ENCODE data around the gene RAB40B. TPM values are rescaled to one million over a fixed set of nuclear protein-coding genes. Genes with fewer than 3 reads are reported as not detected.

RAB40B gene
- total RNA-seq, 4 donors from 2014 or later = 10.4 to 25.5 (median 19.2) TPM

DNA sequence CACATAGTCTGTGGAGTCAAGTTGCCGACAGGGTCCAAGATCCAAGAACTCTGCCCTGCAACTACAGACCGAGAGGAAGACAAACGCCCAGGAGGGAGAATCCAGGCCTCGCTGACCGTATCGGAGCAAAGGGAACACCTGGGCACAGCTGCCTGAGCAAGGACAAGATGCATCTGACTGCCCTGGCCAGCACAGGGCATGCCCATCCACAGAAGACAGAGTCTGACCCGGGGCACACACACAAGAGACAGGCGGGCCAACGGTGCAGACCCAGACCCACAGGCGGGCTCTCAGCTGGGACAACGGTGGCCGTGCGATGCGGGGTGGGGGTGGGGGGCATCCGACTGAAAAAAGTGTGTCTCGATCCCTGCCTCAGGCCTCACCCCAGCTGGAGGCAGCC is 6.2 kb downstream of the RAB40B start:
- 90 to 100% methylated on average over 1 to 2 of the region's 16 CpGs for WGBS, 2 donors (ENCODE audit: low coverage in 1 of 2)
- H3K9me3 ChIP-seq = peaks cover 0 to 9% (median 0%) of the 10 kb centered on the region in 3 donors
- H3K27ac ChIP-seq = no peak overlapping the region
- TF ChIP-seq POLR2AphosphoS5 (IDR thresholded peaks at IDR 0.05) (no peak), EP300 (IDR thresholded peaks at IDR 0.05) (no peak), POLR2A (IDR thresholded peaks at IDR 0.05) (no peak)
- TF ChIP-seq, protein P1, sequence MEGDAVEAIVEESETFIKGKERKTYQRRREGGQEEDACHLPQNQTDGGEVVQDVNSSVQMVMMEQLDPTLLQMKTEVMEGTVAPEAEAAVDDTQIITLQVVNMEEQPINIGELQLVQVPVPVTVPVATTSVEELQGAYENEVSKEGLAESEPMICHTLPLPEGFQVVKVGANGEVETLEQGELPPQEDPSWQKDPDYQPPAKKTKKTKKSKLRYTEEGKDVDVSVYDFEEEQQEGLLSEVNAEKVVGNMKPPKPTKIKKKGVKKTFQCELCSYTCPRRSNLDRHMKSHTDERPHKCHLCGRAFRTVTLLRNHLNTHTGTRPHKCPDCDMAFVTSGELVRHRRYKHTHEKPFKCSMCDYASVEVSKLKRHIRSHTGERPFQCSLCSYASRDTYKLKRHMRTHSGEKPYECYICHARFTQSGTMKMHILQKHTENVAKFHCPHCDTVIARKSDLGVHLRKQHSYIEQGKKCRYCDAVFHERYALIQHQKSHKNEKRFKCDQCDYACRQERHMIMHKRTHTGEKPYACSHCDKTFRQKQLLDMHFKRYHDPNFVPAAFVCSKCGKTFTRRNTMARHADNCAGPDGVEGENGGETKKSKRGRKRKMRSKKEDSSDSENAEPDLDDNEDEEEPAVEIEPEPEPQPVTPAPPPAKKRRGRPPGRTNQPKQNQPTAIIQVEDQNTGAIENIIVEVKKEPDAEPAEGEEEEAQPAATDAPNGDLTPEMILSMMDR (IDR thresholded peaks at IDR 0.05) = no peak
- H3K4me1 ChIP-seq = peaks cover 0 to 7% (median 6%) of the 10 kb centered on the region in 3 donors
- no peak overlapping the region for H3K4me3 ChIP-seq
- ATAC-seq = no peak
- H3K27me3 ChIP-seq = no peaks in the 10 kb centered on the region
- H3K36me3 ChIP-seq = peaks cover 0 to 14% of the 10 kb centered on the region in 2 donors

DNA sequence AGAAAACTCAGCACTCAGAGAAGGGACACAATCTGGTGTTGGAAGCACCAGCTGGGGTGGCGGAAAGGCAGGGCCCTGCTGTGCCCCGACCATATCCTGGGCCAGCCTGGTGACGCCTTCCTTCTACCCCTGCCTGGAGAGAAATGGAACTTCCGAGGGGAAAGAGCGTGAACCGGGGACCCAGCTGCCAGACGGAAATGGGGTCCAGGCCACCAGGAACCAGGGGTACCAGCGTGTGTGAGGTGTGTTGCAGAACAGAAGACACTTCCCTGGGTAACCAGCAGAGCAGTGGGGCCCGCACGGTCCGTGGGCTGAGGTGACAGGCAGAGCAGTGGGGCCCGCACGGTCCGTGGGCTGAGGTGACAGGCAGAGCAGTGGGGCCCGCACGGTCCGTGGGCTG is 6.8 kb downstream of the RAB40B start:
- Histone ChIP-seq H3K36me3 (peaks cover 0 to 14% of the 10 kb centered on the region in 2 donors), H3K27ac (no peak overlapping the region), H3K4me1 (peaks cover 0 to 2% (median under 1%) of the 10 kb centered on the region in 3 donors), H3K9me3 (peaks cover 0 to 9% (median 0%) of the 10 kb centered on the region in 3 donors), H3K4me3 (no peak overlapping the region), H3K27me3 (no peaks in the 10 kb centered on the region)
- TF ChIP-seq, protein P1 (IDR thresholded peaks at IDR 0.05) = no peak
- TF ChIP-seq POLR2AphosphoS5 (IDR thresholded peaks at IDR 0.05) (no peak), POLR2A (IDR thresholded peaks at IDR 0.05) (no peak), EP300 (IDR thresholded peaks at IDR 0.05) (no peak)
- ATAC-seq = no peak
- 74 to 89% methylated on average over 3 to 5 of the region's 17 CpGs for WGBS, 2 donors (ENCODE audit: low coverage in 1 of 2)

DNA sequence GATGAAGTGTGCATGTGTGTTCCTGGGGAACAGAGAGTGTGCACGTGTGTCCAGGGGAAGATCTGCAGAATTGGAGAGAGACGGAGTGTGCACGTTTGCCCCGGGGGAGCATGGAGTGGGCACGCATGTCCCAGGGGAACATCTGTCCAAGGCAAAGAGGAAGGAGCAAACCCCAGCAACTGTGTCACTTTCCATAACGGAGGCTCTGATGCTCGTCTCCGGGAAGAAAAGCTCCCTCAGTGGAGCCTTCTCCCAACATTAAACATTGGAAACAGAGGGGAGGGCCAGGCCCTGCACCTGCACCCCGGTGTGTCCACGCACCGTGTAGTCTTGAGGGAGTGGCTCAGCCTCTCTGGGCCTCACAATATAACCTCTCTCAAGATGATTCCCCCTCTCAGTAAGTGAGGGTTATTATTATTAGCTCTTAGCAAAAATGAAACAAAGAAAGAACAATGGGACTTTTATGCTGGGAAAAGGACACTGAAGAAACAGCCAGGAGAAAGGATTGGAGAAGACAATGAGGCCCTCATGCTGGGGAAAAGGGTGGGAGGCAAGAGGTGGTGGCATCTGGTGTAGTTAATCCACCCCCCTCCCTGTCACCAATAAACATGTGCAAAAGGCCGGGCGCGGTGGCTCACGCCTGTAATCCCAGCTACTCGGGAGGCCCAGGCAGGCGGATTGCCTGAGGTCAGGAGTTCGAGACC is 7.6 kb downstream of the RAB40B start:
- Histone ChIP-seq H3K4me3 (no peak overlapping the region), H3K9me3 (peaks cover 0 to 9% (median 0%) of the 10 kb centered on the region in 3 donors), H3K36me3 (peaks cover 0 to 14% of the 10 kb centered on the region in 2 donors), H3K27ac (no peak overlapping the region), H3K27me3 (no peaks in the 10 kb centered on the region), H3K4me1 (no peaks in the 10 kb centered on the region)
- TF ChIP-seq POLR2AphosphoS5 (IDR thresholded peaks at IDR 0.05) (no peak), EP300 (IDR thresholded peaks at IDR 0.05) (no peak), POLR2A (IDR thresholded peaks at IDR 0.05) (no peak)
- TF ChIP-seq, protein P1 (IDR thresholded peaks at IDR 0.05) = no peak
- WGBS, 2 donors (ENCODE audit: low coverage in 1 of 2) = 78% methylated on average over 11 of the region's 18 CpGs
- no peak for ATAC-seq

DNA sequence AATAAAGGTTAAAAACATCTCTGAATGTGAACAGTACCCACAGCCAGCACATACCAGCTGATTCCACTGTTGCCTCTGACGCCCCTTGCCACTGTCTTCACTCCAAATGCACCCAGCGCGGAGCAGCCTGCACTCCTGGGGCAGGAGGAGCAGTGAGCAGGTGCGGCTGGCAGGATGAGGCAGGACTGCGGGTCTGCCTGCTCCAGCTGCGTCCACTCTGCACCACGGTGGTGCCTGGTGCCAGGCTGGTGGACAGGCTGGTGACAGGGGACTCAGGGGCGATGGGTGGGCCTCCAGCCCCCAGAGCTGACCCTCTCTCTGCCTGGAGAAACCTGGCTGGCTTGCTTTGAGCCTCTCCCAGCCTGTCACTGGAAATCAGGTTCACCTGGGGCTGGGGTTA is 9.4 kb downstream of the RAB40B start:
- WGBS, 2 donors (ENCODE audit: low coverage in 1 of 2) = 81% methylated on average over 5 of the region's 8 CpGs; no CpG with 5 or more reads in 1 of the 2 donors
- TF ChIP-seq POLR2AphosphoS5 (IDR thresholded peaks at IDR 0.05) = no peak
- no peak for TF ChIP-seq POLR2A (IDR thresholded peaks at IDR 0.05)
- H3K27me3 ChIP-seq = no peaks in the 10 kb centered on the region
- H3K9me3 ChIP-seq = no peaks in the 10 kb centered on the region
- H3K27ac ChIP-seq = no peak overlapping the region
- no peaks in the 10 kb centered on the region for H3K4me1 ChIP-seq
- no peak overlapping the region for H3K4me3 ChIP-seq
- H3K36me3 ChIP-seq = peaks cover 0 to 20% of the 10 kb centered on the region in 2 donors
- no peak for ATAC-seq

DNA sequence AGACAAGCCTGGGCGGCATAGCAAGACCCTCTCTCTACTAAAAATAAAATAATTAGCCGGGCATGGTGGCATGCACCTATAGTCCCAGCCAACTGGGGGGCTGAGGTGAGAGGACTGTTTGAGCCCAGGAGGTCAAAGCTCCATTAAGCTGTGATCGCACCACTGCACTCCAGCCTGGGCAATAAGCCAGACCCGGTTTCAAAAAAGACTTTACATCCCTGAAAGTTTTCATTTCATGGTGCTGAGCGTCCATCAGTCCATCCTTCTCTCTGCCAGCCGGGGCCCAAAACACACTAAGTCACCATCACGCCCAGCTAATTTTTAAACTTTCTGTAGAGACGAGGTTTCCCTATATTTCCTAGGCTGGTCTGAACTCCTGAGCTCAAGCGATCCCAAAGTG is 10.6 kb downstream of the RAB40B start:
- TF ChIP-seq EP300 (IDR thresholded peaks at IDR 0.05) = no peak
- no peaks in the 10 kb centered on the region for H3K27me3 ChIP-seq
- no peaks in the 10 kb centered on the region for H3K9me3 ChIP-seq
- WGBS, 2 donors (ENCODE audit: low coverage in 1 of 2) = 91 to 92% methylated on average over 5 to 8 of the region's 9 CpGs
- no peaks in the 10 kb centered on the region for H3K4me1 ChIP-seq
- no peak for ATAC-seq
- H3K27ac ChIP-seq = no peak overlapping the region
- no peak overlapping the region for H3K4me3 ChIP-seq
- H3K36me3 ChIP-seq = peaks cover 0 to 20% of the 10 kb centered on the region in 2 donors

DNA sequence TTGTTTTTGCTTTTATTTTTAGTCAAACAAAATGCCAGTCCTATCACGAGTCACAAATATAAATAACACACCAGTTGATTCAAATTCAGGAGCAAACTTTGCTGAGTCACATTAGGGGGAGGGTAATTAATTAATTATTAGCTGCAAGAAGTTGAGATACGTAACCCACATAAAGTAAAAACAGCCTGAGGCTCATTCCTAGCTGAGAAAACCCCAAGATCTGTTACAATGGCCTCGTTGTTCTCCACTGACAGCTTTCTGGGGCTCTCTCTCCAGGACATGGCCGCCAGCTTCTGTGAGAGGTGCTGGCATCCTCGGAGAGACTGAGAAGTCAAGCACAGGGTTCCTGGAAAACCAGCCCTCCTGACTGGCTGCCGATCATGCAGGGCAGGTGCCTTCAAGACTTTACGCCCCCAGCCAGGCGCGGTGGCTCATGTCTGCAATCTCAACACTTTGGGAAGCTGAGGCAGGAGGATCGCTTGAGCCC is 11.1 kb downstream of the RAB40B start:
- ATAC-seq = no peak
- 50 to 71% methylated on average over 2 of the region's 10 CpGs for WGBS, 2 donors (ENCODE audit: low coverage in 1 of 2)

More for the DNA sequence above, 11.1 kb downstream of the RAB40B start:
- TF ChIP-seq, protein P1 (IDR thresholded peaks at IDR 0.05) = no peak
- no peak for TF ChIP-seq EP300 (IDR thresholded peaks at IDR 0.05)
- TF ChIP-seq POLR2AphosphoS5 (IDR thresholded peaks at IDR 0.05) = no peak
- TF ChIP-seq POLR2A (IDR thresholded peaks at IDR 0.05) = no peak
- H3K4me1 ChIP-seq = no peaks in the 10 kb centered on the region
- H3K4me3 ChIP-seq = no peak overlapping the region
- no peaks in the 10 kb centered on the region for H3K9me3 ChIP-seq
- peaks cover 0 to 20% of the 10 kb centered on the region in 2 donors for H3K36me3 ChIP-seq
- H3K27me3 ChIP-seq = no peaks in the 10 kb centered on the region
- no peak overlapping the region for H3K27ac ChIP-seq
